ENCODE results near the gene FNDC3B. TPM values are rescaled to one million over a fixed set of nuclear protein-coding genes. Genes with fewer than 3 reads are reported as not detected.

FNDC3B gene
- total RNA-seq, 1 donor from 2014 or later, result 56.1 TPM

DNA sequence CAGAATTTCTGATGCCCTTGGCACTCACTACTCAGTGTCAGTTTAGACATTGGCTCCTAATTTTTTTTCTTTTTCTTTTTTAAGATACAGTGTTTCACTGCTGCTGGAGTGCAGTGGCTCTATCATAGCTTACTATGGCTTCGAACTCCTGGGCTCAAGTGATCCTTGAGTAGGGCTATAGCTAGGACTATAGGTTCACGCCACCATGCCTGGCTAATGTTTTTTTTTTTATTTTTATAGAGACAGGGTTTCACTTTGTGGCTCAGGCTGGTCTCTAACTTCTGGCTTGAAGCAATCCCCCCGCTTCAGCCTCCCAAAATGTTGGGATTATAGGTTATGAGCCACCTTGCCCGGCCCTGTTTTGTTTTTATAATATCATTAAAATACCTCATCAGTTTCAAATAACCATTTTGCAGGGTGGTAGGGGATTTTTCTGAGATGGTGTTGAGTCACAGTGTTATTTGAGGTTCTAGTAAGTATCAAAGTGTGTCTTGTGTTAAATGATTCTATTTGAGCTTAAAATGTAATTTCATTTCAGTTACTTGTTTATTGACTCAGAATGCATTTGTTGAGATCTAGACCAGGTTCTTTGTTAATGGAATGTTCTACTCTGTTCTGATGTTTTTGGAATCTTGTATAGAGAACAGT lies 7.0 kb downstream of the FNDC3B start:
- intact Hi-C loops (cut with DNase I), result loop anchor here (10.0 kb wide), 2 partner anchors 108 to 158 kb away; no protein-coding TSS in a partner anchor
- ATAC-seq (ENCODE audit: poor library complexity), result no peak

DNA sequence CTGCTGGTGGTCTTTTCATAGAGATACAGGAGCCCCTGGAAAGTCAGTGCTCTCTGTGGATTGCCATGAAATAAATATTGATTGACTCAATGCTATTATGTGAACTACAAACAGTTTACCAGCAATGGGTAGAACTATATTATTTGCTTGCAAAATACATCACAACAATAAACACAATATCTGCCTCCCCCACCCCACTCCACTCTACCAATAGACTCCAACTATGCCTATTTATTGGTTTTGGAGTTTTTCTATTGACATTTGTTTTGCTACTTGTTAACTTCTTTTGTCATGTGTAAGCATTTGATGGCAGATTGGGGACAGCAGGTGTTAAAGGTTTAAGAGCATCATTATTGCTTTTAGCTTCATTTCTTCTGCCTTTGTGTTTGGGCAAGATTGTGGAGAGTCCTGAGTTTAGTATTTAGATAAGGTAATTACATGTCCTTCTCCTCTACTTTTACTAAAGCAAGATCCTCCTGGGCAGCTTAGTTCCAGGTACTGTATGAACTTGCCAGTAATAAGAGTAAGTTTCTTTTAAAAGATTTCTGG lies 8.3 kb downstream of the FNDC3B start:
- no peak for ATAC-seq (ENCODE audit: poor library complexity)
- DNase-seq, result no peak
- intact Hi-C loops (cut with DNase I), result loop anchor here (10.0 kb wide), 2 partner anchors 107 to 157 kb away; no protein-coding TSS in a partner anchor

More for the DNA sequence above, 7.0 kb downstream of the FNDC3B start:
- no peak for DNase-seq

DNA sequence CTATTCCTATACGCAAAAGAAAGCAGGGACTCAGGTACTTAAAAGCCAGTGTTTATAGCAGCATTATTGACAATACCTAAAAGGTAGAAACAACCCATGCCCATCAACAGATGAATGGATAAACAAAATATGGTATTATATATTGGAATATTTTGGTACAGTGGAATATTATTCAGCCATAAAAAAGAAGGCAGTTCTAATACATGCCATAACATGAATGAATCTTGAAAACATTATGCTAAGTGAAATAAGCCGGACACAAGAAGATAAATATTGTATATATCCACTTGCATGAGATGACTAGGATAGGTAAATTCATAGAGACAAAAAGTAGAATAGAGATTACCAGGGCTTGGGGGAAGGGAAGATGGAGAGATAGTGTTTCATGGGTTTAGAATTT lies 9.2 kb downstream of the FNDC3B start:
- DNase-seq, result no peak
- ATAC-seq (ENCODE audit: poor library complexity), result no peak
- intact Hi-C loops (cut with DNase I), result loop anchor here (10.0 kb wide), 2 partner anchors 106 to 156 kb away; no protein-coding TSS in a partner anchor

DNA sequence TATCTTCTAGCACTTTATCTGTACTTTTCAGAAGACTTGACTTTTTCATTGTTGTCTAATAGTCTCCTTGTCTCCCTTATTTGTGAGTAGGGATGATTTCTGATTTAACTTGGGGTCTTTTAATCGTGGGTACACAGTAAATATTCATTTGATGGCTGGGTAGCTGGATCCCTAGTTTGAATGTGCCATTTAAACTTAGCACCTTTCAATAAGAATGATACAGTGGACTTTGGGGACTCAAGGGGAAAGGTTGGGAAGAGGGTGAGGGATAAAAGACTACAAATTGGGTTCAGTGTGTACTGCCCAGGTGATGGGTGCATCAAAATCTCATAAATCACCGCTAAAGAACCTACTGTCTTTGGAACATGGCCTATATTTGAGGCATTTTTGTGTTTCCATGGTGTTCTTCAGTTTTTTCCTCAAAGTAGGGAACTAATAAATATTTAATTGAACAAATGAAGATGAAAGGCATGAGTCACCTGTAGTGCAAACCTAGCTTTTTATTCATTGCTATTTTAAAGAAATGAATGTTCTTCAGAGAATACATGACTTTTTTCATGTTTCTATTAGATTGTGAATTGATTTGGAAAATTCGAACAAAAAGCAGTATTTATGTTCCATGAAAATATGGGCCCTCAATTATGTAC lies 12.1 kb downstream of the FNDC3B start:
- intact Hi-C loops (cut with DNase I), result no loop called here
- ATAC-seq (ENCODE audit: poor library complexity), result no peak
- no peak for DNase-seq

DNA sequence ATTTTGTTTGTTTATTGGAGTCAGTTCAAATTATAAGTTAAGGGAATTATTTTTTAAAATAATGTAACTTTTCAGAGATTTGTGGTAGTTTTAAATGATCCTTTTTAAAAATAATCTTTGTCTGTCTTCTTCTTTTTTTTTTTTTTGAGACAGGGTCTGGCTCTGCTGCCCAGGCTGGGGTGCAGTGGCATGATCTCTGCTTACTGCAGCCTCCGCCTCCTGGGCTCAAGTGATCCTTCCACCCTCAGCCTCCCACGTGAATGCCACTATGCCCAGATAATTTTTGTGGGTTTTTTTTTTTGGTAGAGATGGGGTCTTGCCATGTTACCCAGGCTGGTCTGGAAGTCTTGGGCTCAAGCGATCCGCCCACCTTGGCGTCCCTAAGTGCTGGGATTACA lies 12.6 kb downstream of the FNDC3B start:
- intact Hi-C loops (cut with DNase I), result no loop called here
- DNase-seq (no peak), ATAC-seq (ENCODE audit: poor library complexity) (no peak)

DNA sequence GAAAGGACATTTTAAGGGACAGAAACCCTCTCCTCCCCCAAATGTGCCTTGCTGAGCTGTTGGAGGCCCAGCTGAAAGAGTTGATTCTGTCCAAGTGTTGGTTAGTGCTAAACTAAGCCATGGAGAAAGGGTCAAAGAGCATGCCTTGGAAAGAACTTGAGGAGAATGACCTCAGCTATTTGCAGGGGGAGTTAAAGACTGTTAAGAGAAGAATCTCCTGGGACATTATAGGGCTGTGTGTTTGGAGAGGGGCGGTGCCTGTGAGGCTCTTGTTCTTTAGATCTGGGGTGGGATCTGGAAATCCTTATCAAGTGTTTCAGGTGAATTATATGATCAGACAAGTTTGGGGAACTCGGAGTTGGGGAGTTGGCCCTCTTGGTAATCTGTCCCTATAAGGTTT lies 13.0 kb downstream of the FNDC3B start:
- intact Hi-C loops (cut with DNase I), result no loop called here
- DNase-seq, result no peak
- no peak for ATAC-seq (ENCODE audit: poor library complexity)

DNA sequence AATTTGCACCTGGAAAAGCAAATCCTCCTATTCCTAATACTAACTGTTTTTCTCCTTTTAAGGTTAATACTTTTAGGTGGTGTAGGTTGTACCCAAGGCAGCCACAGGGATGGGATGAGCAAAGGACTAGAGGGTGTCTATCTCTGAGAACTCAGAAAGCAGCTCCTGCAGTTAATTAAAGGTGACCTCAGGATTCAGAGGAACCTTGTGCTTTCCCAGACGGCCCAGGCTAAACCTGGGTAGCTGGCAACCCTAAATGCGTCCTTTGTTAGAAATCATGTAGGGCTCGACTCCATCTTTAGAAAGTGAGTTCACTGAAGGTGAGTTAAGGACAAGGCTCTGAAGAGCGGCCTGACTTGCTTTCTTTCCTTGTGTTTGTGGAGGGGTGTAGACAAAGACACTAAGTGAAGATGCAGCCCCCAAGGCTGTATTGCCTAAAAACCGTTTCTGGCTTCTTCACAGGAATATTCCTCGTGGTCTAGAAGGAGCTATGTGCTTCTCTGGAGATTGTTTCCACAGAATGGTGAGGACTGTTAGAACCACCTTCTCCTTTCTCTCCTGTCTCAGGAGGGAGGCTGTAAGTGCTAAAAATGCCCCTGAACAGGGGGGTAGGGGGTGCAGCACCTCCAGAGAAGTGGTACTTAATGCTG lies 14.9 kb downstream of the FNDC3B start:
- intact Hi-C loops (cut with DNase I), result no loop called here
- DNase-seq, result no peak
- ATAC-seq (ENCODE audit: poor library complexity), result peak; percentile 26

DNA sequence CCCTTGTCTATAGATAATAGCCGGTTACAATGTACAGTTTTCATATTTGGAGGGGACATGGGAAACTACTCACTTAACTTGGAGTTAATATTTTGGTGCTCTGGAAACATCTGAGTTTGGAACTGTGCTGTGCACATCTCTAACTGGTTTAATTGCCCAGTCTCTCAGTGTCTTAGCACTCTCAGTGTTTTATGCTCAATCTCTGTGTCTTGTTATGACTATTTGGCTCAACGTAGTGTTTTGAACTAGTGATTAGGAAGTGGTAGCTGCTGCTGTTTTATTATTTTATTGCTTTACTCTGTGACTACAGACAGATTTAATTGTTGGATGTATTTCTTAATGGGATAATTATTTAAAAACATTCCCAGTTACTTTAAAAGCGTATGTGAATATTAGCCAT lies 17.0 kb downstream of the FNDC3B start:
- DNase-seq (no peak), ATAC-seq (ENCODE audit: poor library complexity) (no peak)
- intact Hi-C loops (cut with DNase I), result no loop called here

DNA sequence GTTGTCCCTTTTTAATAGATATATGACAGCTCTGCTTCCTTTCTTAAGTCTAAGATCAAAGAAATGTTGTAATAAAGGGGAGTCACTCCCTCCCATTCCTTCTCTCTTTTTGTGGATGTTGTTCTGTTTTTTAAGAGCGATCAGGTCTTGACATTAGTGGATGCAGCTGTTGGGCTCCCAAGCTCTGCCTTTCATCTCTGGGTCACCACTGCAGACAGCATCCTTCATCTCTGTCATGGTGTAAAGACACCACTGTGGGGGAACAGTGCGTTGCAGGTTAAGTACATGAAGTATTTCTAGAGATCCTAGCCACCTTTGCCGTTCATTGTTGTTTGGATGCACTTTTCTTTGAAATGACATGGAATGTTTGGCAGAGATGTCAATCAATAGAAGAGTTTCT lies 17.7 kb downstream of the FNDC3B start:
- no peak for ATAC-seq (ENCODE audit: poor library complexity)
- intact Hi-C loops (cut with DNase I), result no loop called here
- no peak for DNase-seq

DNA sequence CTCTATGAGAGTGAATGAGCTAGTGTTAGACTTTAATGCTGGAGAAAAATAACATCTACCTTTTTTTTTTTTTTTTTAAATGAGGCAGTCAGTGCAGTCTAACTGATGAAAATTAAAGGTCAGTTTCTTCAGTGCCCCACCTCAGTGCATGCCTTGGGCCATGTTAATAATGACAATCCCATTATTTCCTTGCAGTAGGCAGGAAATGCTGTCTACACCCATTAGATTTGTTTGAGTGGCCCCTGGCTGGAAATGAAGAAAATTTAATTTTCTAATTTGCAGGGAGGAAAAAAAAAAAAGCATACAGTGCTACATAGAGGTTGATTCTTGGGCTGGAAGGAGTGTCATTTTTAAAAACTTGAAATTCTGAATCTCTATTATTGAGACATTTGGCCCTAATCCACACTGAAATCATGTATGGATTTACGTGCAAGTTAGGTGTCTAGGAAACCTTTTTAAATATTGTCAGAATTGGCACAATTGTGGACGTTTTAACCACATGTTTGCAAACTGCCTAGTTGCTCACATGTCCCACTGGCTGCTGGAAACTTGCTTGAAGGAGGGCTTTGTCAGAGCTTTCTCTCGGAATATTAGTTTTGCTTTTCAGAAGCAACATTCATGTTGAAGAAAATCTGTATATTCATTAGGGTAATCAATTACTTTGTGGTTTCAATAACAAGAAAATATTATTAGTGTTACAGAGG lies 18.4 kb downstream of the FNDC3B start:
- ATAC-seq (ENCODE audit: poor library complexity) (no peak), DNase-seq (no peak)
- intact Hi-C loops (cut with DNase I), result no loop called here

DNA sequence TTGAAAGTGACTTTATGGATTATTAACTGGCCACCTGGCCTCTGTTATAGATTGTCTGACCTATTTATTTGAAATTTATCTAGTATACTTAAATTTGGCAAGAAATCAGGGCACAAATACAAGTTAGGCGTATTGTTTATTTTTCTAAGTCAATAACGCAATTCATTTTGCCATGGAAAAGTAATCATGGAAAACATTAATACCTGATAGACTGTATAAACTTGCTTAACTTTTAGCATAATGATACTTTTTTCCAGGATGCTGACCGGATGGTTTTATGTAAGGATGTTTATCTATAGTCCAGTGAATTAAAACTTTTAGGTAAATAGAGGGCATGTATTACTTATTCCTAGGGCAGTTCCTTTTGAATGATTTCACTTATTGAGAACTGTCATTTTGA lies 20.2 kb downstream of the FNDC3B start:
- intact Hi-C loops (cut with DNase I), result no loop called here
- DNase-seq (no peak), ATAC-seq (ENCODE audit: poor library complexity) (no peak)

DNA sequence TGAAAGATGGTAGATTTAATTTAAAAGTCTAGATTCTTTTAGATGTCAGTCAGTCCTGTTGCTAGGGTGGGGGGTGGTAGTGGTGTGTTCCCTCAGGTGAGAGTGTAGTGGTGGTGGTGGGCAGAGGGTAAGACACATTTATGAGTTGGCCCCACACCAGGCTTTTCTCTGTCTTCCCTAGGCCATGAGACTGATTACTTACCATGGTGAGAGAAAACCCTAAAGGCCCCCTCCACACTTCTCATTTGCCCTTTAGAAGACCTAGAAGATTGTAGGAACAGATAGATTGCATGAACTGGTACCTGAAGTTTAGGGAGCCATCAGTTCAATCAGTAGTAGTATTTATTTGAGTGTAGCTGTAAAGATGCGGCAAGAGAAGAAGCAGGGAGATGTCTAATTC lies 20.9 kb downstream of the FNDC3B start:
- no peak for DNase-seq
- intact Hi-C loops (cut with DNase I), result no loop called here
- ATAC-seq (ENCODE audit: poor library complexity), result no peak

DNA sequence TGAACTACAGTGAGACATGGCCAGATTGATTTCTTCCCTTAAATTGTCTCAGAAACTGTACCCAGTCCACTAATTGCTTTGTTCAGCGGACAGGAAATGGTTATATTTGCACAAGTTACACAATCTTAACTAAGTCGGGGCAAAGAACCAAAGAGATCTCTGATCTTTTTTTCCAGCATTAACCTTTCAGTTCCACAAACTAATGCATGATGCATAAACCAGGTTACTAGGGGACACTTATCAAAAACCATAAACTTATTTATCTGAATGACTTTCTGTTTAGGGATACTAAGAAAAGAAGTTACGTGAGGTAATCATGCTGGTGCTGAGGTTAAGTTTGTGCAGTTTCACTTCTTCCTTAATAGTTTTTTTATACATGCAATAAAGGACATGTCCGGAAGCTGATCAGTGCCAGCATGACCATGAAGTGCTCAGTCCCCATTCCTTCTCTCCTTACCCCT lies 22.4 kb downstream of the FNDC3B start:
- ATAC-seq (ENCODE audit: poor library complexity), result peak; percentile 64
- intact Hi-C loops (cut with DNase I), result no loop called here
- DNase-seq, result no peak

DNA sequence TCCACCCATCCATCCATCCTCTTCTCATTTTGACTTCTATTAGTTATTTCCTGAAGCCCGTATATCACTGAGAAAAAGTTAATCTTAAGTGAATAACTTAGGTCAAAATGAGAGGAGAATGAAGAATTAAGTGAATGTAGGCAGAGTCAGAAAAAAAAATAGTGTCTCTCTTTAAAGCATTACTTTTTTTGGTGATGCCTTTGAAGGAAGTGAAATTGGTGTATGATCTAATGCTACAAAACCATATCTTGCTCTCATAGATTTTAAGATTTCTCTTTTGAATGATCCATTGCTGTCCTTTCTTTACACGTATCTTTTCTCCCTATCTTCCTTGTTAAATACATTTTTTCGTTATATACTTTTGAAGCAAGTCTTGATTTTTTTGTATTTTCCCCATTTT lies 23.4 kb downstream of the FNDC3B start:
- no peak for DNase-seq

DNA sequence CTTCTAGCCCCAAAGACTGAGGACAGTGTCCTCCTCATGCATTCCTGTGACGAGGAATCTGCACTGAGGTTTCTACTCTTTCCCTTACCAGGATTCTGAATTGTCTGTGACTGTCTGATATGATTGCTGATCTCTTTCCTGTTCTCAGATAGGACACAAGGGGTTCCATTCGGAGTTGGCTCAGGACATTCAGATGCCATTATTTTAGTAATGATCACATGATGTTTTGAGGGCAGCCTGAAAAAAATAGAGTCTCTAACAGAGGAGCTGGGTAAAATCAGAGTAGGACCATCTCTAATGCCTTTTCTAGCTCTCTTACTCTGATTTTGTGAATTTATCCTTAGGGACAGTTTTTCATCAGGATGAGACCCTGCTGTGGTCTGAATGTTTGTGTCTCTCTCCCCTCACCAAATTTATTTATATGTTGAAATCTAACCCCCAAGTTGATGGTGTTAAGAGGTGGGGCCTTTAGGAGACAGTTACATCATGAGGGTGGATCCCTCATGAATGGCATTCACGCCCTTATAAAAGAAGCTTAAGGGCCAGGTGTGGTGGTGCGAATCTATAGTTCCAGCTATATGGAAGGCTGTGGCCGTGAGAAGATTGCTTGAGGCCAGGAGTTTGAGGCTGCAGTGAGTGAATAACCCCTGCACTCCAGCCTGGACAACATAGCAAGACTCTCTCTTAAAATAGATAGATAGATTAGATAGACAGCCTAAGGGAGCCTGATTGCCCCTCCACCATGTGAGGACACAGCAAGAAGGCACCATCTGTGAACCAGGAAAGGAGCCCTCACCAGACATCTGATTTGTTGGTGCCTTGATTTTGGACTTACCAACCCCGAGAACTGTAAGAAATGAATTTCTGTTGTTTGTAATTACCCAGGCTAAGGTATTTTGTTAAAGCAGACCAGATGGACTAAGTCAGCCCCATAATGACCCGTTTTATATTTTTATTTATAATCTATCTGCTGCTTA lies 24.4 kb downstream of the FNDC3B start:
- intact Hi-C loops (cut with DNase I), result no loop called here
- DNase-seq, result no peak
- no peak for ATAC-seq (ENCODE audit: poor library complexity)

More for the DNA sequence above, 23.4 kb downstream of the FNDC3B start:
- ATAC-seq (ENCODE audit: poor library complexity), result no peak
- intact Hi-C loops (cut with DNase I), result no loop called here

DNA sequence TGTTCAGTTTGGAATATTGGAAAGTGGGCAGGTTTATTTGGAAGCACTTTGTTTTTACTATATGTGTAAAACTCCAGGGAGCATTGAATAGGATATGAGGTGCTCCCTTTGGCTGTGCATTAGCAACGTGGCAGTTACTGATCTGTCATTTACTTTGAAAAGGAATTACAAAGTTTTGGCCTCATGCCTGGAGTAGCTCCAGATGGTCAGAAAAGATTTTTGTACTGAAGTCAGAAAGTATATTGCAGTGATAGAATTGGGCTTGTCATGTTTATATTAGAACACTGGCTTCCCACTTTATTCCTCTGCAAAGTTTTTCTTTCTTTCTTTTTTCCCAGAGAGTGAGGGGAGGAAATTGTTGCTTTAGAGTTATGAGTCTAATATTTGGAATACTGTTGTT lies 26.1 kb downstream of the FNDC3B start:
- intact Hi-C loops (cut with DNase I), result no loop called here
- DNase-seq (no peak), ATAC-seq (ENCODE audit: poor library complexity) (no peak)

DNA sequence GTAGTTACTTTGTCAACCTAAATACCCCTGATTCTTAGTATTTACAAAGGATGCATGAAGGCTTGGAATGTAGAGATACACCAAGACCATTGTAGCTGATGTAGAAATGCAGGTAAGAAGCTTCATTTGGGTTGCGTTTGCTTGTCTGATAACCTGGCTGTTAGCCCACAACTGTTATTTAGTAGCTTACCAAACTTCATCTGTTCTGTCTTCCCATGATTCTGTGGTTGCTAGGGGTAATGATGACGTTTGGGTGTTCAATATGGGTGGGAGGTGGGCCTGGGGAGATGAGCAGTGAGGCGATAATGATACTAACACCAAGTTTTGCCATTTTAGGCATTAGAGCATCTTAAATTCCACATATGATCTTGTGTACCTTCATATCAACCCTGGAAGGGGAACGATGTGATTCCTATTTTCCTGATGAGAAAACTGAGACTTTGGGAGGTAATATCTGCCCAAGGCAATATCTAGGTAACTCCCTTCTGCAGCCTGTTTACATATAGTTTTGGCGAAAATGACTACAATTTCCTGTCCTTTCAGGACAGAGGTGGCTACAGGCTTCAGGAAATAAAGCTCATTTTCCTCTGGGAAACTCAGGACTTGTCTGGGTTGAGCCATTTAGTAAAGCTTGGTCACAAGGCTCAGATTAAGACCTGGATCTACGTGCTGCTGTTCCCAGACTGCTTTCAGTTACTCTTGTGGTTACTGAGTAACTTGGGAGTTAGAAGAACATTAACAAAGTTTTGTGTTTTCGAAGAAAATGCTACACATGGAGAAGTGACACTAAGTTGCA lies 26.8 kb downstream of the FNDC3B start:
- DNase-seq, result no peak
- ATAC-seq (ENCODE audit: poor library complexity), result peak; percentile 29
- intact Hi-C loops (cut with DNase I), result no loop called here
